Measurements from ENCODE around the gene DNAAF3. TPM values are rescaled to one million over a fixed set of nuclear protein-coding genes. Genes with fewer than 3 reads are reported as not detected.

The DNAAF3 gene
- total RNA-seq, 1 experiment from 2014 or later: 4.2 TPM

GRCh38 chr19:55160986-55161365, 5.4 kb downstream of the DNAAF3 start:
- Histone ChIP-seq H3K4me1 (ENCODE audit: insufficient read depth, low read length, poor library complexity, severe bottlenecking) (peaks cover 19% of the 10 kb centered on the region), H3K4me3 (ENCODE audit: low read depth, low read length, poor library complexity, severe bottlenecking) (no peak overlapping the region)

GRCh38 chr19:55160128-55160985, 6.1 kb downstream of the DNAAF3 start:
- peaks cover 19% of the 10 kb centered on the region for H3K4me1 ChIP-seq (ENCODE audit: insufficient read depth, low read length, poor library complexity, severe bottlenecking)
- peak; percentile 98 for DNase-seq (ENCODE audit: low spot score)
- POLR2A ChIA-PET (ENCODE audit: low non-redundant PET): interaction anchor here (0.6 kb wide), 1 partner anchor 8 kb away, joined by 3 read pairs; no protein-coding TSS in a partner anchor
- no peak overlapping the region for H3K4me3 ChIP-seq (ENCODE audit: low read depth, low read length, poor library complexity, severe bottlenecking)
- intact Hi-C loops (cut with micrococcal nuclease; ENCODE audit: unreplicated experiment): no loop called here
- no peaks in the 10 kb centered on the region for H3K9me3 ChIP-seq (ENCODE audit: low read depth, low read length, poor library complexity, severe bottlenecking)
- CTCF ChIA-PET: interaction anchor here (0.5 to 2.3 kb wide), 7 partner anchors 14 to 446 kb away, joined by 3 to 20 read pairs (median 4); no protein-coding TSS in a partner anchor
- no TSS peak for BruUV-seq (replicated peaks)
- peaks cover 10% of the 10 kb centered on the region for H3K27me3 ChIP-seq (replicated peaks; ENCODE audit: insufficient read depth, low read depth, low read length, poor library complexity)
- H3K27ac ChIP-seq (ENCODE audit: low read depth, low read length, poor library complexity, severe bottlenecking): no peak overlapping the region
- TF ChIP-seq EZH2 (IDR thresholded peaks at IDR 0.05; ENCODE audit: borderline replicate concordance, low read depth, low read length, poor library complexity, severe bottlenecking) (no peak), CTCF (conservative IDR thresholded peaks at IDR 0.05; ENCODE audit: low read depth, low read length) (peak; percentile 99)
- H3K36me3 ChIP-seq (ENCODE audit: insufficient read depth, low read length, poor library complexity, severe bottlenecking): no peaks in the 10 kb centered on the region

More at GRCh38 chr19:55160986-55161365, 5.4 kb downstream of the DNAAF3 start:
- ChIA-PET POLR2A (ENCODE audit: low non-redundant PET) (no interaction called here), CTCF (interaction anchor here (0.5 to 2.3 kb wide), 5 partner anchors 15 to 445 kb away, joined by 3 to 20 read pairs (median 4); no protein-coding TSS in a partner anchor)
- no TSS peak for BruUV-seq (replicated peaks)
- TF ChIP-seq EZH2 (IDR thresholded peaks at IDR 0.05; ENCODE audit: borderline replicate concordance, low read depth, low read length, poor library complexity, severe bottlenecking): no peak
- TF ChIP-seq CTCF (conservative IDR thresholded peaks at IDR 0.05; ENCODE audit: low read depth, low read length): no peak
- intact Hi-C loops (cut with micrococcal nuclease; ENCODE audit: unreplicated experiment): no loop called here
- no peak for DNase-seq (ENCODE audit: low spot score)
- H3K27me3 ChIP-seq (replicated peaks; ENCODE audit: insufficient read depth, low read depth, low read length, poor library complexity): peaks cover 10% of the 10 kb centered on the region
- no peaks in the 10 kb centered on the region for H3K9me3 ChIP-seq (ENCODE audit: low read depth, low read length, poor library complexity, severe bottlenecking)
- H3K27ac ChIP-seq (ENCODE audit: low read depth, low read length, poor library complexity, severe bottlenecking): no peak overlapping the region
- no peaks in the 10 kb centered on the region for H3K36me3 ChIP-seq (ENCODE audit: insufficient read depth, low read length, poor library complexity, severe bottlenecking)

DNA sequence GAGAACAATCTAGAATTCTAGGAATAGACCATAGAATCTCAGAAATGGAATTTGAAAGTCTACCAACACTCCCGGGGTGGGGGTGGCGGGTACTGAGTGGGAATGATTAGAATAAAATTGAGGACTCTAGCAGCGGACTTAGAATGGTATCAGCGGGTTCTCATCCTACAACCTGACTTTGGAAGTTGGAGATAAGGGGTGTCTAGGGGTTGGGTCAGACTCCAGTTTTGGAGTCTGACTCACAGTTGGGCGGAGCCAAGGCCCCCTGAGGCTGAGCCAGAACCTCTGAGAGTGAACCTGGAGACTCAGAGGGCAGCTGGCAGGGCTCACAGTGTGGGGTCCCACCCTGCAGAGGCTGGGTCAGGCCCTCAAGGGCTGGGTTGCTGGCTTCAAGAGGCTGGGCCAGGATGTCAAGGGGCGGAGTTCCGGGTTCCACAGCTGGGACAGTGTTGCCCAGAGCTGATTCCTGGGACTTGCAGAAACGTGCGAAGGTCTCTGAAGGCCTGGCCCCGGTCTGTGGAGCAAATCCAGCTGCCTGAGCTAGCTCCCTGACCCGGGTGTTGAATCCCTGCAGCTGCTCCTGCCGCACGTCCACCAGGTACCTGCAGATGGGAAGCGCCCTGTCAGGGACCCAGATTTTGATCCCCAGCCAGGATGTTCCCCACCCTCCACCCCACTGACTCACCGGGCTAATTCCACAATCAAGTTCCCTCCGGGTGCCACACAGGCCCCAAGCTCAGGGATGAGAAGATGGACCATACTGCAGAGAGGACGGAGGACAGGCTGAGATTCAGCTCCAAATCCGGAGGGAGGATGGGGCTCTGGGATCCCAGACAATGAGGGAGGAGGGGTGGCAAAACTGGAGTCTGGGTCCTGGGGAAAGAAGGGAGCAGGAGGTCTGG, 7.3 kb downstream of the DNAAF3 start:
- H3K27me3 ChIP-seq (replicated peaks; ENCODE audit: insufficient read depth, low read depth, low read length, poor library complexity): peaks cover 10% of the 10 kb centered on the region
- BruUV-seq (replicated peaks): no TSS peak
- no peak for TF ChIP-seq EZH2 (IDR thresholded peaks at IDR 0.05; ENCODE audit: borderline replicate concordance, low read depth, low read length, poor library complexity, severe bottlenecking)
- no peak for TF ChIP-seq CTCF (conservative IDR thresholded peaks at IDR 0.05; ENCODE audit: low read depth, low read length)
- CTCF ChIA-PET: interaction anchor here (0.5 to 2.3 kb wide), 8 partner anchors 18 to 465 kb away, joined by 3 to 11 read pairs (median 6); partner anchors contain the start of gene ZNF784
- DNase-seq (ENCODE audit: low spot score): peak; percentile 50
- POLR2A ChIA-PET (ENCODE audit: low non-redundant PET): no interaction called here
- H3K36me3 ChIP-seq (ENCODE audit: insufficient read depth, low read length, poor library complexity, severe bottlenecking): no peaks in the 10 kb centered on the region
- H3K9me3 ChIP-seq (ENCODE audit: low read depth, low read length, poor library complexity, severe bottlenecking): no peaks in the 10 kb centered on the region
- H3K4me1 ChIP-seq (ENCODE audit: insufficient read depth, low read length, poor library complexity, severe bottlenecking): peaks cover 19% of the 10 kb centered on the region
- no peak overlapping the region for H3K27ac ChIP-seq (ENCODE audit: low read depth, low read length, poor library complexity, severe bottlenecking)
- intact Hi-C loops (cut with micrococcal nuclease; ENCODE audit: unreplicated experiment): no loop called here
- no peak overlapping the region for H3K4me3 ChIP-seq (ENCODE audit: low read depth, low read length, poor library complexity, severe bottlenecking)

Data from A673 (cell line).